Upper lobe of left lung (tissue), 6 donors: ENCODE data around the gene SRD5A1. TPM values are rescaled to one million over a fixed set of nuclear protein-coding genes. Genes with fewer than 3 reads are reported as not detected.
A peak's percentile ranks its signal among the peaks of the same experiment; 100 is the strongest.

ENCODE experiments used
- ATAC-seq, 2 donors: fragments of 200-7000 bp; cut with Tn5 transposase; one replicate each; pipeline ENCODE4 v1.9.1; 2022; ENCODE audit warnings: mild to moderate bottlenecking in 2 of 2, moderate library complexity in 2 of 2; ENCODE audit not compliant: low FRiP score in 2 of 2
- DNase-seq, 2 donors: peaks; one replicate each; pipeline ENCODE4 v3.0.0-alpha.2; 2019 to 2020
- H3K27ac ChIP-seq, 4 donors: fragments of 200-600 bp; sonication (generic); one replicate each; pipeline ENCODE4 v1.5.1; 2016 to 2019
- H3K27me3 ChIP-seq, 4 donors: fragments of 200-600 bp; sonication (generic); one replicate each; pipeline ENCODE4 v1.5.1; 2017 to 2019
- H3K36me3 ChIP-seq, 4 donors: fragments of 200-600 bp; sonication (generic); one replicate each; pipeline ENCODE4 v1.5.1; 2016 to 2019
- H3K4me1 ChIP-seq, 4 donors: fragments of 200-600 bp; sonication (generic); one replicate each; pipeline ENCODE4 v1.5.1; 2018 to 2019
- H3K4me3 ChIP-seq, 4 donors: fragments of 200-600 bp; sonication (generic); one replicate each; pipeline ENCODE4 v1.5.1; 2017 to 2019; ENCODE audit warnings: mild to moderate bottlenecking in 2 of 4, moderate library complexity in 1 of 4
- H3K9me3 ChIP-seq, 4 donors: fragments of 200-600 bp; sonication (generic); one replicate each; pipeline ENCODE4 v1.5.1; 2018 to 2019
- EP300 ChIP-seq, 4 donors: sonication (generic); formaldehyde crosslinking; IDR thresholded peaks; one replicate each; pipeline ENCODE4 v1.5.1; 2017; ENCODE audit warnings: antibody characterized with exemption in 4 of 4, control low read depth in 2 of 4
- POLR2A ChIP-seq, 4 donors: fragments of 450-650 bp; IDR thresholded peaks; one replicate each; pipeline ENCODE4 v1.5.1; 2016 to 2017; ENCODE audit warnings: antibody characterized with exemption in 4 of 4, mild to moderate bottlenecking in 2 of 4
- POLR2AphosphoS5 ChIP-seq, 2 donors: sonication (generic); formaldehyde crosslinking; IDR thresholded peaks; one replicate each; pipeline ENCODE4 v1.5.1; 2017; ENCODE audit warnings: antibody characterized with exemption in 2 of 2
- WGBS, 2 donors: methylation state at CpG; one replicate each; pipeline ENCODE4 v1.1.5; 2017 to 2018; 5-methylcytosine and 5-hydroxymethylcytosine counted together
- total RNA-seq, 6 donors: library from RNA; depleted of rRNA in 4 of 6; stranded (reverse); fragments of >200 nt in 4 of 6; gene quantifications; one replicate each; pipeline versions ENCODE4 v1.1.0 to v1.2.1, GENCODE V29; 2016 to 2021
- TF ChIP-seq, protein P1 (sequence below), 6 experiments: fragments of 450-650 bp in 4 of 6; fragments of 200-600 bp in 2 of 6; sonication (generic) in 2 of 6; IDR thresholded peaks; one replicate each; pipeline ENCODE4 v1.5.1; 2016 to 2019; ENCODE audit warnings: antibody characterized with exemption in 6 of 6
- donor health status: DM: no; HTN: no; CAD: no; lungs with moderate emphysema.
- donor health status: DM: no; HTN: yes; CAD: no; lungs with severe emphysema.

SRD5A1 gene
- total RNA-seq, 6 donors from 2014 or later = 3.1 to 10.8 (median 8.8) TPM

DNA sequence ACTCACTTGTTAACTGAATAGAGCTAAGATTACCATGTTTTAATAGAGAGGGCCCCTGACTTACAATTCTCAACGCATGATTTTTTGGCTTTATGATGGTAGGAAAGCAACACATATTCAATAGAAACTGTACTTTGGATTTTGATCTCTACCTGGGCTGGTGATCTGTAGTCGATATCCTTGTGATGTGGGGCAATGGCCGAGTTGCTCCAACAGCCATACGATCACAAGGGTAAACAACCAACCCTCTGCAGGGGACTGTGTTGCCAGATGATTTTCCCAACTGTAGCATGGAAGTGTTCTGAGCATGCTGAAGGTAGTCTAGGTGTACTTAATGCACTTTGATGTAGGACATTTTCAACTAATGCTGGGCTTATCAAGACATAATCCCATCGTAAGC is 36.9 kb upstream of the SRD5A1 start:
- no peak for ATAC-seq

DNA sequence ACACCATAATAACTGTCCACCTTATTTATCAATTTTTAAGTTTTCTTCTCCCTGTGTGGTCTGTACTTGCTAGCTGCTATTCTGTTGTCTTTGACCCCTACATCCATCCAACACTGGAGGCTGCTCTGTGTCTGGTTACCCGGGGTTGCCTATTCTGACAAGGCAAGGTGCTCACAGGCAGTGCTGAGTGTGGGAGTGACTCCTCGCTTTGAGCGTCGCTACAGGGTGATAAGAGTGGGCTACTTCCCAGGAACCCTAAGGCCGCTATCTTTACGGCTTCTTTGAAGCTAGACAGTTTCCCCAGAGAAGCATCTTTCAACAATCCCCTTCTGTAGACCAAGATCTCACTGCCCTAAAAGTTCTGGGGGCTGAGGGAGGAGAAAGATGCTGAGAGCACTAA is 35.7 kb upstream of the SRD5A1 start:
- H3K4me1 ChIP-seq = no peaks in the 10 kb centered on the region
- no peaks in the 10 kb centered on the region for H3K27me3 ChIP-seq
- DNase-seq (no peak), ATAC-seq (no peak)
- H3K4me3 ChIP-seq = no peak overlapping the region
- H3K9me3 ChIP-seq = no peaks in the 10 kb centered on the region
- H3K27ac ChIP-seq = no peak overlapping the region
- peaks cover 8 to 69% (median 45%) of the 10 kb centered on the region in 4 donors for H3K36me3 ChIP-seq
- TF ChIP-seq, protein P1, sequence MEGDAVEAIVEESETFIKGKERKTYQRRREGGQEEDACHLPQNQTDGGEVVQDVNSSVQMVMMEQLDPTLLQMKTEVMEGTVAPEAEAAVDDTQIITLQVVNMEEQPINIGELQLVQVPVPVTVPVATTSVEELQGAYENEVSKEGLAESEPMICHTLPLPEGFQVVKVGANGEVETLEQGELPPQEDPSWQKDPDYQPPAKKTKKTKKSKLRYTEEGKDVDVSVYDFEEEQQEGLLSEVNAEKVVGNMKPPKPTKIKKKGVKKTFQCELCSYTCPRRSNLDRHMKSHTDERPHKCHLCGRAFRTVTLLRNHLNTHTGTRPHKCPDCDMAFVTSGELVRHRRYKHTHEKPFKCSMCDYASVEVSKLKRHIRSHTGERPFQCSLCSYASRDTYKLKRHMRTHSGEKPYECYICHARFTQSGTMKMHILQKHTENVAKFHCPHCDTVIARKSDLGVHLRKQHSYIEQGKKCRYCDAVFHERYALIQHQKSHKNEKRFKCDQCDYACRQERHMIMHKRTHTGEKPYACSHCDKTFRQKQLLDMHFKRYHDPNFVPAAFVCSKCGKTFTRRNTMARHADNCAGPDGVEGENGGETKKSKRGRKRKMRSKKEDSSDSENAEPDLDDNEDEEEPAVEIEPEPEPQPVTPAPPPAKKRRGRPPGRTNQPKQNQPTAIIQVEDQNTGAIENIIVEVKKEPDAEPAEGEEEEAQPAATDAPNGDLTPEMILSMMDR (IDR thresholded peaks at IDR 0.05) = no peak
- 86 to 88% methylated on average over 6 of the region's 6 CpGs for WGBS, 2 donors

More for the DNA sequence above, 36.9 kb upstream of the SRD5A1 start:
- Histone ChIP-seq H3K36me3 (peaks cover 3 to 58% (median 34%) of the 10 kb centered on the region in 4 donors), H3K9me3 (no peaks in the 10 kb centered on the region), H3K4me3 (no peak overlapping the region), H3K4me1 (no peaks in the 10 kb centered on the region), H3K27ac (no peak overlapping the region), H3K27me3 (no peaks in the 10 kb centered on the region)
- TF ChIP-seq POLR2AphosphoS5 (IDR thresholded peaks at IDR 0.05) (no peak), EP300 (IDR thresholded peaks at IDR 0.05) (no peak), POLR2A (IDR thresholded peaks at IDR 0.05) (no peak)
- TF ChIP-seq, protein P1 (IDR thresholded peaks at IDR 0.05) = no peak
- 91 to 96% methylated on average over 5 of the region's 5 CpGs for WGBS, 2 donors
- DNase-seq = no peak

DNA sequence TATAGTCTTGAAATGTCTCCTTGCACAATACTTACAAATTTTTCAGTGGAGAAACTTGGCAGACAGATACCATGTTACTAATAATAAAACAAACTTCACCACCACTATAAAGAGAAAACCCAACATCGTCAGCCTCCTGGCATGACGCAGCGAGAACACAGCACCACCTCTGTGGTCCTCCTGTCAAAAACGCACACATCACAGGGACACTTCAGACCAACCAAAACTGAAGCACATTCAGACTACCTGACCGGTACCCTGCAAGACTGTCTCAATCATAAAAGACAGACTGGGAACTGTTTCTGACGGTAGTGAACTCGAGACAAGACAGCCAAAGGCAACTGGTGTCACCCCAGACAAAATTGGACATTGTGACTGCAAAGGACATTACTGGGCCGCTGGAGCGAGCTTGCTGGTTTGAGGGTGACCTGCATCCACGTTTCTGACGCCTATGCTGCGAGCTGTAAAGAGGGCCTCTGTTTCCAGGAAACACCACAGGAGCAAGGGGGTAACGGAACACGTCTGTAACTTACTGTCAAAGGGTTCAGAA is 34.8 kb upstream of the SRD5A1 start:
- Histone ChIP-seq H3K4me1 (no peaks in the 10 kb centered on the region), H3K9me3 (no peaks in the 10 kb centered on the region), H3K4me3 (no peak overlapping the region), H3K27ac (peak overlapping the region in 1 of 4 donors; percentile 22), H3K27me3 (no peaks in the 10 kb centered on the region), H3K36me3 (peaks cover 8 to 78% (median 52%) of the 10 kb centered on the region in 4 donors)
- TF ChIP-seq POLR2A (IDR thresholded peaks at IDR 0.05) = no peak
- no peak for TF ChIP-seq EP300 (IDR thresholded peaks at IDR 0.05)
- TF ChIP-seq POLR2AphosphoS5 (IDR thresholded peaks at IDR 0.05) = no peak
- TF ChIP-seq, protein P1 (IDR thresholded peaks at IDR 0.05) = no peak
- WGBS, 2 donors = 74 to 76% methylated on average over 14 of the region's 14 CpGs
- DNase-seq = no peak
- ATAC-seq = no peak

DNA sequence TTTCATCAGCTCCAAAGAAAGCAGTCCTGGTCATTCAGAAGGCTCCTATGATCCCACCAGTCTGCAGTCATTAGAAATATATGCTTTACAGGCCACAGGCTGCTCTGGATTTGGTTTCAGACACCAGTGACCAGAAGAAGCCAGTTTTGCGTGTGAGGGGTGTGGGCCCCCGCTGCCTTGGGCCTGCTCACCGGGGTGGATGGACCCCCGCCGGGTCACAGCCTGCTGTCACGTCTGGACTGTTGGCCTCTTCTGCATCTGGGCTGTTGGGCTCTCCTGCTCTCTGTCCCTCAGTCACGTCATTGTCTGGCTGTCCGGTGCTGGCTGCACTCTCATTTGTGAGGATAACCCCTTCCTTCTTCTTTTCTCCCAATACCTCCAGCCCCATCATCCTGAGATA is 33.5 kb upstream of the SRD5A1 start:
- DNase-seq (no peak), ATAC-seq (no peak)
- Histone ChIP-seq H3K36me3 (peaks cover 15 to 91% (median 65%) of the 10 kb centered on the region in 4 donors), H3K27ac (no peak overlapping the region), H3K27me3 (no peaks in the 10 kb centered on the region), H3K4me1 (no peaks in the 10 kb centered on the region), H3K9me3 (no peaks in the 10 kb centered on the region), H3K4me3 (no peak overlapping the region)
- 88 to 90% methylated on average over 7 of the region's 8 CpGs for WGBS, 2 donors
- TF ChIP-seq POLR2A (IDR thresholded peaks at IDR 0.05) (no peak), POLR2AphosphoS5 (IDR thresholded peaks at IDR 0.05) (no peak), EP300 (IDR thresholded peaks at IDR 0.05) (no peak)
- TF ChIP-seq, protein P1 (IDR thresholded peaks at IDR 0.05) = no peak

DNA sequence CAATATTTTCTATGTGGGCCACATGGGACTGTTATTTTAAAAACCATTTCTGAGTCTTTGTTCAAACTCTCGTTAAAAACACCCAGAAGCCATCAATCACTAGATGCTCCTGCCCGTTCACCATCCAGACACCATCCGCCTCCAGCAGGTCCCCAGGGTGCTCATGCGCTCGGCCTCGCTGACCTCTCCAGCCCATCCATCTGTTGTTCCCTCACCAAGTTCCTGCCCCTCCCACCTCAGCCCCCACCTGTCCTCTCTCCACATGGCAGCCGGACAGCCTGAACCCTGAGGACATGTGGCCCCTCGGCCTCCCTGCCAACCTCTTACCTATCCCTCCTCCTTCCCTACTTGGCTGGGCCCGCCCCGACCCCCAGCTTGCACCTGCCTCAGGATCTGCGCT is 32.0 kb upstream of the SRD5A1 start:
- H3K36me3 ChIP-seq = peaks cover 15 to 99% (median 76%) of the 10 kb centered on the region in 4 donors
- no peak for DNase-seq
- H3K4me1 ChIP-seq = no peaks in the 10 kb centered on the region
- no peaks in the 10 kb centered on the region for H3K9me3 ChIP-seq
- 89 to 94% methylated on average over 11 of the region's 11 CpGs for WGBS, 2 donors
- no peak overlapping the region for H3K4me3 ChIP-seq
- H3K27me3 ChIP-seq = no peaks in the 10 kb centered on the region
- no peak for ATAC-seq
- no peak overlapping the region for H3K27ac ChIP-seq
- TF ChIP-seq, protein P1 (IDR thresholded peaks at IDR 0.05) = no peak
- TF ChIP-seq POLR2AphosphoS5 (IDR thresholded peaks at IDR 0.05) (no peak), POLR2A (IDR thresholded peaks at IDR 0.05) (no peak), EP300 (IDR thresholded peaks at IDR 0.05) (no peak)
